ENCODE results near the gene RUNX2. TPM values are rescaled to one million over a fixed set of nuclear protein-coding genes. Genes with fewer than 3 reads are reported as not detected.

Gene RUNX2
- polyA plus RNA-seq, 1 of the 3 experiments (the other 2 are of a cell fraction): 4.4 TPM

DNA sequence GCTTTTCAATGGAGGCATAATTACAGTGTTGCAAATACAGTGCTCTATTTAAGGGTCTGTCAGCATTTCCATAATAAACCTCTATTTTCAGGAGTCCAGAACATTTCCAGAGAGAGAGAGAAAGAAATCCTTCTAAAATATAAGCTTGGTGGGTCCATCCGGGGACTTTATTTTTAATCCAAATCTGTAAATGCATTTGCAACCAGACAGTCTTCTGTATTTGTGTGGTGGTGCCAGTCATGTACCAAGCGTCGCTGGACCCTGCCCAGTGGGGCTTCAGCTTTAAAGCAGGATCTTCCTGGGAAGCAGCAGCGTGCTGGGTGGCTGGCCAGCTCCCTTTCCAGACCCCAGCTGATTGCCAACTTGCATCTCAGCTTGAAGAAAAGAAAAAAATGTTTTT lies 306.1 kb downstream of the RUNX2 start:
- 55% methylated on average over 4 of the region's 4 CpGs for WGBS (ENCODE audit: low lambda C conversion rate)
- Histone ChIP-seq H3K4me2 (no peak overlapping the region), H3K27me3 (ENCODE audit: insufficient read depth) (no peaks in the 10 kb centered on the region), H2AFZ (ENCODE audit: low read depth) (no peak overlapping the region), H3K27ac (ENCODE audit: low read depth in 2 of 2, low read length in 1 of 2) (no peak overlapping the region), H3F3A (replicated peaks; ENCODE audit: insufficient read depth) (no peaks in the 10 kb centered on the region), H3K36me3 (replicated peaks in 1 of 2; ENCODE audit: control insufficient read depth in 1 of 2, insufficient read depth in 2 of 2, low read length in 1 of 2) (no peaks in the 10 kb centered on the region), H3K79me2 (ENCODE audit: insufficient read depth) (no peaks in the 10 kb centered on the region), H3K9ac (no peak overlapping the region), H4K20me1 (ENCODE audit: insufficient read depth) (no peaks in the 10 kb centered on the region), H3K4me3 (ENCODE audit: low read depth in 2 of 2, low read length in 1 of 2) (no peak overlapping the region), H3K9me2 (no peaks in the 10 kb centered on the region), H3K4me1 (ENCODE audit: control insufficient read depth in 1 of 2, insufficient read depth in 2 of 2, low read depth in 1 of 2, low read length in 1 of 2) (no peaks in the 10 kb centered on the region; a peak in 1 of 4 replicates), H3K9me3 (no peaks in the 10 kb centered on the region)
- DNase-seq: no peak
- POLR2A ChIA-PET: no interaction called here
- CTCF ChIA-PET: interaction anchor here (0.5 to 1.0 kb wide), 2 partner anchors 11 to 17 kb away, joined by 3 read pairs; no protein-coding TSS in a partner anchor
- TF ChIP-seq RFX5 (IDR thresholded peaks at IDR 0.05; ENCODE audit: low read length): no peak
- no peak for TF ChIP-seq EP300 (IDR thresholded peaks at IDR 0.05; ENCODE audit: borderline replicate concordance in 1 of 2, low read depth in 1 of 2, low read length in 1 of 2)
- TF ChIP-seq TEAD4 (IDR thresholded peaks at IDR 0.05; ENCODE audit: borderline replicate concordance, insufficient read depth): no peak

DNA sequence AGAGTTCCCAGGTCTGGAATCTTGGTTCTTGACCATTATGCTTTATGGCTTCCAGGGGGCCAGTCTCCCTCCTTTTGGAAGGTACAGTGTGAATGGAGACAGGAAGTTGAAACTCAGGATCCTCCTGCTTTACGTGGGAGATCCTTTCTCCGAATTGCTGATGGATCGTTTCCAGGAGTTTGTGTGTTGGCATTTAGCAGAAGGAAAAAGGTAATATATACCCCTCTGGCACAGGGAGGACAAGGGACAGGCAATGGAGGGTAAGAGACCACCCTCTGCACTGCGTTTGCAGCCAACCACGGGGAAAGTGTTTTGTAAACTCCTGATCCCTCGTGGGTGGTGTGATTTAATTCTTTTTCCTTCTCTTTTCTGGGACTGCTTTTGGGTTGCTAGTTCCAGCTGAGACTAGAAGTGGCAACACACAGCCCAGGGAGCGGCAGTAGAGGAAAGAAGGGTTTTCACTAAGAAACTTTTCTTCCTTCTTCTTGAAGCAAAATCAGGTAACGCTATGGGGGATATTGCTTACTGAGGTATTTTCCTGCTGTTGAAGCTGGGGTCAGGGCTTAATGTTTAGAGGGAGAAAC lies 307.2 kb downstream of the RUNX2 start:
- TF ChIP-seq TEAD4 (IDR thresholded peaks at IDR 0.05; ENCODE audit: borderline replicate concordance, insufficient read depth) (no peak), RFX5 (IDR thresholded peaks at IDR 0.05; ENCODE audit: low read length) (no peak), JUND (IDR thresholded peaks at IDR 0.05) (no peak), TCF12 (IDR thresholded peaks at IDR 0.05) (no peak), ELF1 (IDR thresholded peaks at IDR 0.05) (no peak), TAF1 (IDR thresholded peaks at IDR 0.05; ENCODE audit: borderline replicate concordance, low read depth, low read length) (no peak), EP300 (IDR thresholded peaks at IDR 0.05; ENCODE audit: borderline replicate concordance in 1 of 2, low read depth in 1 of 2, low read length in 1 of 2) (no peak), USF2 (IDR thresholded peaks at IDR 0.05; ENCODE audit: borderline replicate concordance, low read depth, low read length) (no peak), NRF1 (IDR thresholded peaks at IDR 0.05; ENCODE audit: low read depth, low read length) (no peak), FOSL2 (IDR thresholded peaks at IDR 0.05; ENCODE audit: borderline replicate concordance, low read depth) (no peak), SMC3 (IDR thresholded peaks at IDR 0.05; ENCODE audit: low read depth, low read length) (no peak)
- TF ChIP-seq, protein P1, sequence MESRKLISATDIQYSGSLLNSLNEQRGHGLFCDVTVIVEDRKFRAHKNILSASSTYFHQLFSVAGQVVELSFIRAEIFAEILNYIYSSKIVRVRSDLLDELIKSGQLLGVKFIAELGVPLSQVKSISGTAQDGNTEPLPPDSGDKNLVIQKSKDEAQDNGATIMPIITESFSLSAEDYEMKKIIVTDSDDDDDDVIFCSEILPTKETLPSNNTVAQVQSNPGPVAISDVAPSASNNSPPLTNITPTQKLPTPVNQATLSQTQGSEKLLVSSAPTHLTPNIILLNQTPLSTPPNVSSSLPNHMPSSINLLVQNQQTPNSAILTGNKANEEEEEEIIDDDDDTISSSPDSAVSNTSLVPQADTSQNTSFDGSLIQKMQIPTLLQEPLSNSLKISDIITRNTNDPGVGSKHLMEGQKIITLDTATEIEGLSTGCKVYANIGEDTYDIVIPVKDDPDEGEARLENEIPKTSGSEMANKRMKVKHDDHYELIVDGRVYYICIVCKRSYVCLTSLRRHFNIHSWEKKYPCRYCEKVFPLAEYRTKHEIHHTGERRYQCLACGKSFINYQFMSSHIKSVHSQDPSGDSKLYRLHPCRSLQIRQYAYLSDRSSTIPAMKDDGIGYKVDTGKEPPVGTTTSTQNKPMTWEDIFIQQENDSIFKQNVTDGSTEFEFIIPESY (IDR thresholded peaks at IDR 0.05; ENCODE audit: borderline replicate concordance, low read depth): no peak
- Histone ChIP-seq H3K4me2 (no peak overlapping the region), H3K9me3 (no peaks in the 10 kb centered on the region), H3K79me2 (ENCODE audit: insufficient read depth) (no peaks in the 10 kb centered on the region), H3K27ac (ENCODE audit: low read depth in 2 of 2, low read length in 1 of 2) (no peak overlapping the region), H3F3A (replicated peaks; ENCODE audit: insufficient read depth) (no peaks in the 10 kb centered on the region), H2AFZ (ENCODE audit: low read depth) (peak overlapping the region; percentile 13; the same call in 1 of the 2 replicates), H4K20me1 (ENCODE audit: insufficient read depth) (no peaks in the 10 kb centered on the region), H3K36me3 (replicated peaks in 1 of 2; ENCODE audit: control insufficient read depth in 1 of 2, insufficient read depth in 2 of 2, low read length in 1 of 2) (no peaks in the 10 kb centered on the region), H3K9ac (no peak overlapping the region), H3K4me3 (ENCODE audit: low read depth in 2 of 2, low read length in 1 of 2) (no peak overlapping the region), H3K27me3 (ENCODE audit: insufficient read depth) (no peaks in the 10 kb centered on the region), H3K4me1 (ENCODE audit: control insufficient read depth in 1 of 2, insufficient read depth in 2 of 2, low read depth in 1 of 2, low read length in 1 of 2) (peaks cover 0 to 7% of the 10 kb centered on the region in 2 experiments; a peak in 2 of 4 replicates), H3K9me2 (no peaks in the 10 kb centered on the region)
- DNase-seq: no peak
- CTCF ChIA-PET: no interaction called here
- POLR2A ChIA-PET: no interaction called here
- WGBS (ENCODE audit: low lambda C conversion rate): 36% methylated on average over 8 of the region's 8 CpGs
